ENCODE data around the gene KCNK7.
A peak's percentile ranks its signal among the peaks of the same experiment; 100 is the strongest.

Gene KCNK7

GRCh38 chr11:65617136-65617850 is 21.7 kb upstream of the KCNK7 start:
- Histone ChIP-seq H2BK120ac (ENCODE audit: insufficient read depth, low read length, poor library complexity) (no peak overlapping the region), H2BK5ac (ENCODE audit: low read depth, low read length, poor library complexity) (no peak overlapping the region), H3K14ac (ENCODE audit: low read length) (no peak overlapping the region), H3K9me3 (ENCODE audit: insufficient read depth, low read depth, low read length) (peaks cover 2% of the 10 kb centered on the region), H3K18ac (ENCODE audit: low read length) (no peak overlapping the region), H2BK12ac (ENCODE audit: low read length) (no peak overlapping the region), H4K91ac (ENCODE audit: low read depth, low read length) (no peak overlapping the region), H3K27me3 (ENCODE audit: insufficient read depth, low read length) (no peaks in the 10 kb centered on the region), H3K79me2 (ENCODE audit: control insufficient read depth, insufficient read depth, low read length, poor library complexity) (peaks cover 23% of the 10 kb centered on the region), H2AK5ac (ENCODE audit: low read length) (no peak overlapping the region), H3K27ac (ENCODE audit: low read depth, low read length) (no peak overlapping the region), H3K9ac (ENCODE audit: low read length) (no peak overlapping the region), H3K36me3 (ENCODE audit: control insufficient read depth in 1 of 2, insufficient read depth in 2 of 2, low read length in 2 of 2) (peaks cover 59% of the 10 kb centered on the region in 2 experiments), H4K12ac (ENCODE audit: low read depth, low read length) (no peak overlapping the region), H3K4me3 (ENCODE audit: low read depth, low read length) (no peak overlapping the region), H3K4ac (ENCODE audit: low read depth, low read length) (peak overlapping the region; percentile 93), H3K4me1 (ENCODE audit: control insufficient read depth in 1 of 2, insufficient read depth in 2 of 2, low read length in 2 of 2) (peaks cover 17 to 20% of the 10 kb centered on the region in 2 experiments), H2AFZ (ENCODE audit: insufficient read depth, low read length, poor library complexity) (no peak overlapping the region), H3K23ac (ENCODE audit: low read length) (no peak overlapping the region), H4K8ac (ENCODE audit: low read depth, low read length) (no peak overlapping the region), H3K4me2 (ENCODE audit: low read length) (peak overlapping the region; percentile 2), H3K79me1 (ENCODE audit: low read length) (peaks cover 16% of the 10 kb centered on the region)
- no CpG with 5 or more reads among the region's 17 CpGs for WGBS (ENCODE audit: extremely low coverage, insufficient coverage, insufficient read length)
- DNase-seq, result no peak

- peaks cover 16% of the 10 kb centered on the region for H3K79me1 ChIP-seq (ENCODE audit: low read length)
- H3K36me3 ChIP-seq (ENCODE audit: control insufficient read depth in 1 of 2, insufficient read depth in 2 of 2, low read length in 2 of 2), result peaks cover 56 to 58% of the 10 kb centered on the region in 2 experiments
- H3K27ac ChIP-seq (ENCODE audit: low read depth, low read length), result peak overlapping the region; percentile 5
- H3K23ac ChIP-seq (ENCODE audit: low read length), result no peak overlapping the region
- H4K8ac ChIP-seq (ENCODE audit: low read depth, low read length), result peak overlapping the region; percentile 32
- peak overlapping the region; percentile 51 for H3K14ac ChIP-seq (ENCODE audit: low read length)
- H3K4me1 ChIP-seq (ENCODE audit: control insufficient read depth in 1 of 2, insufficient read depth in 2 of 2, low read length in 2 of 2), result peaks cover 24 to 27% of the 10 kb centered on the region in 2 experiments
- H2BK120ac ChIP-seq (ENCODE audit: insufficient read depth, low read length, poor library complexity), result no peak overlapping the region
- H2AK5ac ChIP-seq (ENCODE audit: low read length), result peak overlapping the region; percentile 49
- H3K4ac ChIP-seq (ENCODE audit: low read depth, low read length), result peak overlapping the region; percentile 93
- H4K12ac ChIP-seq (ENCODE audit: low read depth, low read length), result peak overlapping the region; percentile 27
- no peak for DNase-seq
- no peak overlapping the region for H2BK12ac ChIP-seq (ENCODE audit: low read length)
- H3K4me3 ChIP-seq (ENCODE audit: low read depth, low read length), result peak overlapping the region; percentile 96
- H3K9ac ChIP-seq (ENCODE audit: low read length), result peak overlapping the region; percentile 83
- WGBS (ENCODE audit: extremely low coverage, insufficient coverage, insufficient read length), result no CpG with 5 or more reads among the region's 10 CpGs
- H3K27me3 ChIP-seq (ENCODE audit: insufficient read depth, low read length), result no peaks in the 10 kb centered on the region
- peaks cover 25% of the 10 kb centered on the region for H3K79me2 ChIP-seq (ENCODE audit: control insufficient read depth, insufficient read depth, low read length, poor library complexity)
- no peak overlapping the region for H4K91ac ChIP-seq (ENCODE audit: low read depth, low read length)
- H2BK5ac ChIP-seq (ENCODE audit: low read depth, low read length, poor library complexity), result no peak overlapping the region
- H2AFZ ChIP-seq (ENCODE audit: insufficient read depth, low read length, poor library complexity), result no peak overlapping the region
- peaks cover 2% of the 10 kb centered on the region for H3K9me3 ChIP-seq (ENCODE audit: insufficient read depth, low read depth, low read length)
- H3K18ac ChIP-seq (ENCODE audit: low read length), result peak overlapping the region; percentile 67
- H3K4me2 ChIP-seq (ENCODE audit: low read length), result peak overlapping the region; percentile 89
Measured at GRCh38 chr11:65616575-65617001, 21.0 kb upstream of the KCNK7 start.

GRCh38 chr11:65615950-65616574 is 20.5 kb upstream of the KCNK7 start:
- Histone ChIP-seq H3K23ac (ENCODE audit: low read length) (no peak overlapping the region), H3K14ac (ENCODE audit: low read length) (peak overlapping the region; percentile 94), H3K4me2 (ENCODE audit: low read length) (peak overlapping the region; percentile 89), H2BK12ac (ENCODE audit: low read length) (no peak overlapping the region), H3K4ac (ENCODE audit: low read depth, low read length) (peak overlapping the region; percentile 93), H4K12ac (ENCODE audit: low read depth, low read length) (peak overlapping the region; percentile 85), H3K36me3 (ENCODE audit: control insufficient read depth in 1 of 2, insufficient read depth in 2 of 2, low read length in 2 of 2) (peaks cover 50 to 57% of the 10 kb centered on the region in 2 experiments), H3K4me3 (ENCODE audit: low read depth, low read length) (peak overlapping the region; percentile 96), H3K4me1 (ENCODE audit: control insufficient read depth in 1 of 2, insufficient read depth in 2 of 2, low read length in 2 of 2) (peaks cover 28 to 31% of the 10 kb centered on the region in 2 experiments), H3K9ac (ENCODE audit: low read length) (peak overlapping the region; percentile 98), H2AFZ (ENCODE audit: insufficient read depth, low read length, poor library complexity) (no peak overlapping the region), H4K91ac (ENCODE audit: low read depth, low read length) (peak overlapping the region; percentile 95), H3K9me3 (ENCODE audit: insufficient read depth, low read depth, low read length) (peaks cover 2% of the 10 kb centered on the region), H3K79me1 (ENCODE audit: low read length) (peaks cover 18% of the 10 kb centered on the region), H3K79me2 (ENCODE audit: control insufficient read depth, insufficient read depth, low read length, poor library complexity) (peaks cover 25% of the 10 kb centered on the region), H4K8ac (ENCODE audit: low read depth, low read length) (peak overlapping the region; percentile 93), H3K27ac (ENCODE audit: low read depth, low read length) (peak overlapping the region; percentile 90), H3K27me3 (ENCODE audit: insufficient read depth, low read length) (no peaks in the 10 kb centered on the region), H3K18ac (ENCODE audit: low read length) (peak overlapping the region; percentile 87), H2AK5ac (ENCODE audit: low read length) (peak overlapping the region; percentile 83), H2BK5ac (ENCODE audit: low read depth, low read length, poor library complexity) (peak overlapping the region; percentile 92), H2BK120ac (ENCODE audit: insufficient read depth, low read length, poor library complexity) (peak overlapping the region; percentile 84)
- WGBS (ENCODE audit: extremely low coverage, insufficient coverage, insufficient read length), result no CpG with 5 or more reads among the region's 50 CpGs
- DNase-seq, result peak in 1 of 2 donors; percentile 16

GRCh38 chr11:65615229-65615949 is 19.8 kb upstream of the KCNK7 start, which contains the start of gene PCNX3:
TSS of gene PCNX3 (plus strand) at chr11:65615776. CDS start at chr11:65616312, 536 bp downstream.
- no CpG with 5 or more reads among the region's 55 CpGs for WGBS (ENCODE audit: extremely low coverage, insufficient coverage, insufficient read length)
- peaks cover 28 to 33% of the 10 kb centered on the region in 2 experiments for H3K4me1 ChIP-seq (ENCODE audit: control insufficient read depth in 1 of 2, insufficient read depth in 2 of 2, low read length in 2 of 2)
- H3K18ac ChIP-seq (ENCODE audit: low read length), result peak within 1 kb of the TSS; percentile 87
- peak within 1 kb of the TSS; percentile 89 for H3K4me2 ChIP-seq (ENCODE audit: low read length)
- no peak within 1 kb of the TSS for H2BK12ac ChIP-seq (ENCODE audit: low read length)
- H2BK5ac ChIP-seq (ENCODE audit: low read depth, low read length, poor library complexity), result peak within 1 kb of the TSS; percentile 92
- H3K14ac ChIP-seq (ENCODE audit: low read length), result peak within 1 kb of the TSS; percentile 96
- DNase-seq, result peak; percentile 100
- H2AFZ ChIP-seq (ENCODE audit: insufficient read depth, low read length, poor library complexity), result no peak within 1 kb of the TSS
- peaks cover 25% of the 10 kb centered on the region for H3K79me2 ChIP-seq (ENCODE audit: control insufficient read depth, insufficient read depth, low read length, poor library complexity)
- no peak within 1 kb of the TSS for H3K23ac ChIP-seq (ENCODE audit: low read length)
- H4K91ac ChIP-seq (ENCODE audit: low read depth, low read length), result peak within 1 kb of the TSS; percentile 95
- H3K27me3 ChIP-seq (ENCODE audit: insufficient read depth, low read length), result no peaks in the 10 kb centered on the region
- peak within 1 kb of the TSS; percentile 98 for H3K9ac ChIP-seq (ENCODE audit: low read length)
- peaks cover 2% of the 10 kb centered on the region for H3K9me3 ChIP-seq (ENCODE audit: insufficient read depth, low read depth, low read length)
- H3K36me3 ChIP-seq (ENCODE audit: control insufficient read depth in 1 of 2, insufficient read depth in 2 of 2, low read length in 2 of 2), result peaks cover 49 to 55% of the 10 kb centered on the region in 2 experiments
- H3K27ac ChIP-seq (ENCODE audit: low read depth, low read length), result peak within 1 kb of the TSS; percentile 90
- peaks cover 18% of the 10 kb centered on the region for H3K79me1 ChIP-seq (ENCODE audit: low read length)
- H2AK5ac ChIP-seq (ENCODE audit: low read length), result peak within 1 kb of the TSS; percentile 83
- peak within 1 kb of the TSS; percentile 93 for H3K4ac ChIP-seq (ENCODE audit: low read depth, low read length)
- peak within 1 kb of the TSS; percentile 85 for H4K12ac ChIP-seq (ENCODE audit: low read depth, low read length)
- H4K8ac ChIP-seq (ENCODE audit: low read depth, low read length), result peak within 1 kb of the TSS; percentile 93
- peak within 1 kb of the TSS; percentile 96 for H3K4me3 ChIP-seq (ENCODE audit: low read depth, low read length)
- H2BK120ac ChIP-seq (ENCODE audit: insufficient read depth, low read length, poor library complexity), result peak within 1 kb of the TSS; percentile 84

All from trophoblast cell (in vitro differentiated cells and primary cell).